GM21367 (cell line): ENCODE measurements around the gene UBE3B.

ENCODE experiments used
- ATAC-seq: cut with Tn5 transposase; IDR thresholded peaks from one replicate; pipeline ENCODE4 v1.9.1; 2021; ENCODE audit not compliant: unreplicated experiment

The UBE3B gene

DNA sequence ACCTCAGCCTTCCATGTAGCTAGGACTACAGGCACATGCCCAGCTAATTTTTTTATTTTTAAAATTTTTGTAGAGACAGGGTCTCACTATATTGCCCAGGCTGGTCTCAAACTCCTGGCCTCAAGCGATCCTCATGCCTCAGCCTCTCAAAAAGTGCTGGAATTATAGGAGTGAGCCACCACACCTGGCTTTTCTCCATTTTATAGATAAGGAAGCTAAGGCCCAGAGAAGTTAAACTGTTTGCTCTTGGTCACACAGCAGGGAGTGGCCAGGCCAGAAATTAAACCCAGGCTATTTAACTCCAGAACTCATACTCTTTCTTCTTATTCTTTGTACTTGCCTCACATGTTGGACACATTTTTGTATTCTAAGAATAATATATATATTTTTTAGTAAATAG, 16.5 kb downstream of the UBE3B start:
- no peak for ATAC-seq

- ATAC-seq, result no peak
These were observed 17.0 kb downstream of the UBE3B start for GRCh38 chr12:109494348-109494881.

DNA sequence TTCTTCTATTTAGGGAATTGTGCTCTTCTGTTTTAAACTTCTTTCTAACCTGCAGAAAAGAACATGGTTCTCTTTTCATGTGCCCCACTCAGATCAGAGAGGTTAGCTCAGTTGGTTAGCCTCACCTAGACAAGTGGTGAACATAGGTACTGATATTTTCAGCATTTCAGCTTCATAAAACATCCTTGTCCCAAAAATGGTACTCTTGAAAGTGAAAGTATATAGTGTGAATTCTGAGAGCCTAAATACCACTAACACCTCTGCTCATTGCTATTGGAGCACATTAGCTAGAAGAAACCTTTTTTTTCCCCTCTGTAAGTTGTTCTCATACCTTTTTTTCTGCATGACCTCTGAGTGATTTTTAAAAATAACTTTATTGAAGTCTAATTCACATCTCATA, 17.6 kb downstream of the UBE3B start:
- no peak for ATAC-seq

- ATAC-seq, result no peak
These were observed 18.9 kb downstream of the UBE3B start for GRCh38 chr12:109496306-109496705.

DNA sequence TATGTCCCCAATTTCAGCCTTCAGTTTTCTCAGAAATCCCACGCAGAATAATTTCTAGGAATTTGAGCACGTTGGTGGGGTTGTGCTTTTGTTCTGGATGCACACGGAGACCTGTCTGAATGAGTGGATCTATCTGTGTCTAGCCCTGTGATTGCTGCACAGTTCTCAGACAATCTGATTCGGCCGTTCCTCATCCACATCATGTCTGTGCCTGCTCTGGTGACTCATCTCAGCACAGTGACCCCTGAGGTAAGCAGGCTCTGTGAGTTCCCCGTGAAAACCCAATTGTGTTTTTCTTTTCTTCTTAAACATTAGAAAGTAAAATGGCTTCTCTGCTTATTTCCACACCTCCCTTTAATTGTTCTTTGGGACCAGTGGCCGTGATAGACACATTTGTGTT, 20.2 kb downstream of the UBE3B start:
- ATAC-seq, result no peak

DNA sequence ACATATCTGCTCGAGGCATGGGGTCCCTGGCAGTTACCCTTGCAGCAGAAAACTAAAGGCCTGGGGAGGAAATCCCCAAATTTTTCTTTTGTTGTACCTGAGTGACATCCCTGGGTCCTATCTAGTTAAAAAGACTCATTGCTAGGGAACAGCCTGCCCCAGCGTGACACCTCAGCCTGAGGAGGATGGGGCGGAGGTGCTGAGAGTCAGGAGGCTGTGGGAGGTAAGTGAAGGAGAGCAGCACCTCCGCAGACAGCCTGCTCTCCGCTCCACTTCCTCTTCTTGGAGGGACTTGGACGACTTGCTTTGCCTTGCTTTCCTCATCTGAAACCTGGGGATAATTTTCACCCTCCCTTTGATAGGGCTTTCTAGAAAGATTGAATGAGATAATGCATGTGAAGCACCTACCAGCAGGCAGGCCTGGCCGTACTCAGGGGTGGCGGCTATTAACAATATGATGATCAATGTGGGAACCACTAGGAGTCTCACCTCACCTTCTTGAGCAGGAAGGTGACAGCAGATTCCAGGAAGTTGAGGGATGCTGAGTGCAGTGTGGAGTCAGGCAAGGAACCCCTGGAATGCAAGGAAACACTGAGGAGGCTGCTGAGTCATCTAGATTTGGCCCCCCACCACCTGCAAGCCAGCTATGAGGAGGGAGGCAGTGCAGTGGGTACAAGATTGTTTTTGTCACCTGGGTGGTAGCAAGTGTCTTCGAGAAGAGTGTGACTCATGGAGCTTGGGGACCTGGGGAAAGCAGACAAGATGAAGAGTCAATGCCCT, 23.2 kb downstream of the UBE3B start:
- no peak for ATAC-seq

DNA sequence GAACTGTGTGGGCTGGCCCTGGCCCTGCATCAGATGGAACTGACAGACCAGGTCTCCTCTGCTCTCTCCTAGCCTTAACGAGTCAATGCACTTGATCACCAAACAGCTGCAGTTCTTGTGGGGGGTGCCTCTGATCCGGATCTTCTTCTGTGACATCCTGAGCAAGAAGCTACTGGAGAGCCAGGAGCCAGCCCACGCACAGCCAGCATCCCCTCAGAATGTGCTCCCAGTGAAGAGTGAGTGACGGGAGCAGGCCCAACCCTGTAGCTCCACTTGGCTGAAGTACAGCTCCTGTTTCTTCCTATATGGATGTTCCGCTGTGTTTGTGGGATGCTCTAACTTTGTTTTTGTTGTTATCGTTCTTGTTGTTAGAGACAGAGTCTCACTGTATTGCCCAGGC, 23.9 kb downstream of the UBE3B start:
- ATAC-seq, result no peak

DNA sequence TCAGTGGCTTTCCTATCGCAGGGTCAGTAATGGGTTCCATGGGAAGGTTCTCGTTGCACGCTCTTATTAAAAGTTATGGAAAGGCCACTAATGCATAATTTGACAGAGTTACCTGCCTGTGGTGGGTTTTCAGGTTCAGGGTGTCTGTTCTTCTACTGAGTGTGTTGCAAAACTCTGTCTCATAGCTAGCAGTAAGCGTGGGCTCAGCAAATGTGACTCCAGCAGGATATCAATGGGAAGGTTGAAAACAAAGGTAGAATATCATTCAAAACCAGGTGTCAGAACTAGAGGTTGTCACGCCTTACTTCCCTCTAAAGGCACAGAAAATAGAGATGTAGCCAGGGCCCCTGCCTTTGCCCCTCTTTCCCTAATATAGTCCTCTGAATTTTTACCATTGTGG, 24.9 kb downstream of the UBE3B start:
- no peak for ATAC-seq

DNA sequence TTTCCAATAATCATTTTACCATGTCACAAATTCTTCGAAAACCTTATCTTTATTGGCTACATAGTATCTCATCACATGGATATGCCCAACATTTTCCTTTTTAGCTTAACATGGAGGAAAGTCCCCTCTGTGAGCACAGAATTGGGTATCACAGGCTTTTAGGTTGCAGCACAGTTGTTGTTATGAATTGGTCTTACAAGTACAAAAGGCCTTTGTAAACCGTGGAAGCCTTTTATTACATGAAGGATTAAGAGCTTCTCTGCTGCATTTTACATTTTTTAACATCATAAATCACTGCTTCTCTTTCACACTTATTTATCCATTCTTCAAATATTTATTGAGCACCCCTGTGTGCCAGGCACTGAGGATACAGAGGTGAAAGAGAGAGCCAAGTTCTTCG, 26.2 kb downstream of the UBE3B start:
- no peak for ATAC-seq

GRCh38 chr12:109504068-109504467, 26.6 kb downstream of the UBE3B start:
- no peak for ATAC-seq

DNA sequence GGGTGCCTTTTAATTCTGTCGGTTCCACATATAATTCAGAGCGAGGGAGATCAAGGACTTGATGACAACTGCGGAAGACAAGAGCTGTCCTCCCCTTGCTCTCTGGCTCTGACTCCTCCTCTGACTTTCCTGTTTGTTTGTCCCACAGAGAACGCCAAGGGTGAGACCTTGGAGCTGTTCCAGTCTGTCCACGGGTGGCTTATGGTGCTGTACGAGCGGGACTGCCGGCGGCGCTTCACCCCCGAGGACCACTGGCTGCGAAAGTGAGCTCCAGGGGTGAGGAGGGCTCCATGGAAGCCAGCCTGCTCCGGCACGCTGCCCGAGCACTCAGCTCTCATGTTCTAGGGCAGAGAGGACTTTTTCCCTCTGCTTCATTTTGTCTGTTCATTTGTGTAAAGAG, 32.8 kb downstream of the UBE3B start:
- ATAC-seq, result no peak

GRCh38 chr12:109512608-109513007, 35.2 kb downstream of the UBE3B start:
- no peak for ATAC-seq

DNA sequence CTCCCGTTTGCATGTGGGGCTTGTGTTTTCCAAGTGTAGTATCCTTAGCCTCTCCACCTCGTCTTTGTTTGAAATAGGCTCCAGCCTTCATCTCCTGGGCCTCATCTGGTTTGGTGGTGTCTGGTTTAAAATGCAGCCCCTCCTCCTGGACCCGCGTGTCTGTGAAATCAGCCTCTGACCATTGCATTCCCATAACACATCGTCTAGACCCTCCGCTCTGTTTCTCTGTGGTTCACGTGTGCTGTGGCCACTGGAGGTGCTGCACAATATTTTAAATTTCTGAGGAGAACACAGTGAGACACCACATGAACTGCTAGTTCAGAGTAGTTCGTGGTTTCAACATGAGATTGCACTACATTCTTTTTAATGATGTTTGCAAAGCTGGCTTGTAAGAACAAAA, 35.6 kb downstream of the UBE3B start:
- ATAC-seq, result no peak

GRCh38 chr12:109513977-109514376, 36.5 kb downstream of the UBE3B start:
- ATAC-seq, result no peak

- ATAC-seq, result no peak
These were observed 40.2 kb downstream of the UBE3B start for GRCh38 chr12:109517619-109518018.

DNA sequence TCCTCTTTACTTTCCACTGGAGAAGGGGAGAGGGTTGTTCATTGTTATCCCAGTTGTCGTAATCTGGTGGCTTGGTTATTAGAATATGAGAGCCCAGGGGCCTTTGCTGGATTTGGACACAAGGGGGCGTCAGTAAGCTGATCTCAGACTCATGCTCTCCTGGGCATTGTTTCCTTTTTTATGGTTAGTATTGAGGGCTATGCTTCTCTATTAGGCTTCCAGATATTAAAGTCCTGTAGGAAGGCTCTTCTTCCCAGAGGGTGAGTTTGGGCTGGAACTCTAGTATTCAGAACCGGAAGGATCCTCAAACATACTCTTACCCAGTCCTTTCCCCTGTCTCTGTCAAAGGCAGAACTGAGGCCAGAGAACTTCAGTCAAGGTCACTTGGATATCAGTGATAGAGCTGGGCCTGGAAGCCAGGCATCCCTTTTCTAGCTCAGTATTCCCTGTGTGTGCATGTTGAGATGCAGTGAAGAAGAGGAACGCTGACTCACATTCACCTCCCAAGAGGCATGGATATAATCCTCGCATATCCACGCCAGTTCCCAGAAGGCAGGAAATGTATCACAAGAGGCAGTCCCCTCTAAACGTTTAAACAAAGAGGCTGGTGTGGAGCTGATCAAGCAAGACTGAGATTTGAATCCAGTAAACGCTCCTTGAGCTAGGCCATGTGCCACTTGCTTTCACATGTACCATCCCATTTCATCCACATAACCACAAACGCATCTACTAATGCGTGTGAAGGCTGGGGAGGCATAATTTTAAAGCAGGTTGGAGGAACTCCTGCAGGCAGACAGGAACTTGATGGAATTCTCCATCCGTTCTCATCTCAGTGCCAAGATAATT, 41.6 kb downstream of the UBE3B start:
- ATAC-seq, result no peak

DNA sequence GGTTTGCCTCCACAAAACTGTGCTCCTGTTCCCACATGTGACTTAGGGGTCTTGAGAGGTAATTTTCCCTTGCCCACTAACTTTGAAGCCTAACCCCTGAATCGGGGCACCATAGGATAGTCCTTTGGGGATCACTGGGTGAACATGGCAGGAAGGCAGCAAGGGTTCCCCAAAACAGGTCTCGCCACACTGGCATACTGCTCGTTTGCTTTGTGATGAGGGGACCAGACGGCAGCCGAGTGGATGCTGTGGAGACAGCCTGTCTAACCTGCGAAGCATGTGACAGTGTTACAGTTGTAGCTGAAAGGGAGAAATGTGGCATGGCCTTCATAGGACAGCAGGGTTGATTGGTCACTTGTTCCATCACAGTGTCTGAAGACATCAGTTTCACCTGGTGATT, 42.4 kb downstream of the UBE3B start:
- ATAC-seq, result no peak

GRCh38 chr12:109521831-109522230, 44.4 kb downstream of the UBE3B start:
- no peak for ATAC-seq

DNA sequence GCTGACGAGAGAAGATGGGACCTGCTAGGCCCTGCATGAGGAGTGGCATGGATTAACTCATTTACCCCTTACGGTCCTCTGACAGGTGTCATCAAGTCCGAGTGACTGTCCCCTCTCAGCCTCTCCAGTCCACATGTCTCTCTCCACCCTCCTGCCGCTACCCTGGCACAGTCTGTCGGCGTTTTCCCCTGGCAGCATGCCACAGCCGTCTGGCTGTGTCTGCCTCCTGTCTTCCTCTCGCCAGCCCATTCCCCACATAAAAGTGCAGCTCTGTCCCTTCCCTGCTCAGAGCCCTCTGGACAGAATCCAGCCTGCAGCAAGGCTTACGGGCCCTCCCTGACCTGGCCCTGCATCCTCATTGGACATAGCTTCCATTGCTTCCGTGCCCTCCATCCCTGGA, 45.6 kb downstream of the UBE3B start:
- ATAC-seq, result no peak

- no peak for ATAC-seq
These were observed 46.1 kb downstream of the UBE3B start for GRCh38 chr12:109523504-109523903.

- ATAC-seq, result no peak
These were observed 47.2 kb downstream of the UBE3B start for GRCh38 chr12:109524466-109525278.
